ENCODE results near the gene TXN.
"Not testable (repeated sequence)": the region's sequence is repeated elsewhere in the genome, so short reads cannot be mapped to it uniquely, and the experiment has no call there.

- not testable (repeated sequence) for TF ChIP-seq POLR2AphosphoS5 (IDR thresholded peaks at IDR 0.05; ENCODE audit: low read depth, low read length); POLR2A (IDR thresholded peaks at IDR 0.05; ENCODE audit: low read depth, low read length); TAF1 (IDR thresholded peaks at IDR 0.05; ENCODE audit: low read depth, low read length); PAX5 (IDR thresholded peaks at IDR 0.05; ENCODE audit: insufficient read depth, low read length, severe bottlenecking); SPI1 (IDR thresholded peaks at IDR 0.05; ENCODE audit: low read depth, low read length)
These were observed 50.7 kb downstream of the TXN start for GRCh38 chr9:110205612-110206011.

Data from GM12891 (cell line).